GM12878 (cell line): ENCODE results near the gene ARHGEF7. TPM values are rescaled to one million over a fixed set of nuclear protein-coding genes. Genes with fewer than 3 reads are reported as not detected.
A peak's percentile ranks its signal among the peaks of the same experiment; 100 is the strongest.

ENCODE experiments used
- ATF7 ChIP-seq: fragments of 450-650 bp; IDR thresholded peaks from 2 replicates; pipeline ENCODE4 v1.6.1; 2016; ENCODE audit warnings: low read depth, mild to moderate bottlenecking
- BMI1 ChIP-seq: fragments of 450-650 bp; IDR thresholded peaks from 2 replicates; pipeline ENCODE4 v1.6.1; 2016; ENCODE audit warnings: mild to moderate bottlenecking, moderate library complexity, borderline replicate concordance
- CBX3 ChIP-seq: fragments of 200-600 bp; sonication (generic); IDR thresholded peaks from 2 replicates; pipeline ENCODE4 v1.6.1; 2016; ENCODE audit warnings: low read depth, borderline replicate concordance
- CEBPB ChIP-seq, 2 experiments: fragments of 150-350 bp in 1 of 2; IDR thresholded peaks; 2 replicates each; pipeline ENCODE4 v1.6.1; 2012 to 2014; ENCODE audit warnings: low read depth in 2 of 2, low read length in 2 of 2, borderline replicate concordance in 1 of 2, inconsistent platforms in 1 of 2
- CHD2 ChIP-seq: IDR thresholded peaks from 2 replicates; pipeline ENCODE4 v1.6.1; 2011; ENCODE audit warnings: low read depth, low read length, improper control_type of control experiment, borderline replicate concordance
- MAX ChIP-seq: IDR thresholded peaks from 2 replicates; pipeline ENCODE4 v1.6.1; 2012; ENCODE audit warnings: low read depth, low read length, improper control_type of control experiment
- MTA2 ChIP-seq: fragments of 450-650 bp; IDR thresholded peaks from 2 replicates; pipeline ENCODE4 v1.6.1; 2016; ENCODE audit warnings: low read depth, mild to moderate bottlenecking, moderate library complexity
- MTA3 ChIP-seq: IDR thresholded peaks from 2 replicates; pipeline ENCODE4 v1.6.1; 2012; ENCODE audit warnings: low read length, inconsistent platforms, borderline replicate concordance
- PAX5 ChIP-seq: IDR thresholded peaks from 2 replicates; pipeline ENCODE4 v1.6.1; 2011; ENCODE audit warnings: low read depth, low read length, borderline replicate concordance
- POLR2AphosphoS5 ChIP-seq: IDR thresholded peaks from 2 replicates; pipeline ENCODE4 v1.6.1; 2011; ENCODE audit warnings: mild to moderate bottlenecking, low read length, inconsistent platforms
- RELB ChIP-seq: fragments of 450-650 bp; IDR thresholded peaks from 2 replicates; pipeline ENCODE4 v1.6.1; 2017; ENCODE audit warnings: low read depth, mild to moderate bottlenecking, moderate library complexity
- TBL1XR1 ChIP-seq: IDR thresholded peaks from 2 replicates; pipeline ENCODE4 v1.6.1; 2012; ENCODE audit warnings: low read depth, low read length, improper control_type of control experiment
- ZBTB11 ChIP-seq: fragments of 450-650 bp; formaldehyde crosslinking; IDR thresholded peaks from 2 replicates; pipeline ENCODE4 v1.5.0; 2022; ENCODE audit warnings: mild to moderate bottlenecking, missing genetic modification characterization
- ZSCAN29 ChIP-seq: fragments of 450-650 bp; IDR thresholded peaks from 2 replicates; pipeline ENCODE4 v1.6.1; 2017; ENCODE audit warnings: mild to moderate bottlenecking, moderate library complexity
- ZZZ3 ChIP-seq: IDR thresholded peaks from 2 replicates; pipeline ENCODE4 v1.6.1; 2011; ENCODE audit warnings: low read depth; ENCODE audit not compliant: control insufficient read depth, insufficient read length
- polyA plus RNA-seq, 11 experiments: library from polyadenylated mRNA; depleted of rRNA in 4 of 11; unstranded in 6 of 11; stranded (reverse) in 5 of 11; fragments of >200 nt; fragmentation: Nextera tagmentation in 4 of 11; fragmentation: Illumina TruSeq in 1 of 11; extraction: Ambion mirVana in 4 of 11; extraction: Trizol in 1 of 11; gene quantifications; 1 replicate in 1 of 11; 2 replicates in 10 of 11; pipeline versions ENCODE4 v1.2.1 to v1.2.3, GENCODE V29; 2011 to 2016; ENCODE audit warnings: inconsistent platforms in 2 of 11, missing spikeins in 2 of 11, low read depth in 1 of 11
- total RNA-seq, 4 experiments: library from RNA; depleted of rRNA in 3 of 4; stranded (reverse); fragments of >200 nt in 3 of 4; fragmentation: Illumina TruSeq in 1 of 4; extraction: Trizol in 1 of 4; gene quantifications; 2 replicates each; pipeline versions ENCODE4 v1.2.1 to v1.2.3, GENCODE V29; 2013 to 2021
- TF ChIP-seq, protein P1 (sequence below): fragments of 450-650 bp; IDR thresholded peaks from 2 replicates; pipeline ENCODE4 v1.6.1; 2017; ENCODE audit warnings: mild to moderate bottlenecking, low read depth, inconsistent platforms; ENCODE audit not compliant: poor library complexity, severe bottlenecking
- TF ChIP-seq, protein P2 (sequence below): fragments of 450-650 bp; formaldehyde crosslinking; IDR thresholded peaks from 2 replicates; pipeline ENCODE4 v1.4.0; 2022; ENCODE audit warnings: mild to moderate bottlenecking, moderate library complexity

ARHGEF7 gene
- total and polyA plus RNA-seq, 10 of the 15 experiments (the other 5 are each of a cell fraction or from before 2014, with no cell fraction given): 4.7 to 65.5 (median 36.6) TPM

DNA sequence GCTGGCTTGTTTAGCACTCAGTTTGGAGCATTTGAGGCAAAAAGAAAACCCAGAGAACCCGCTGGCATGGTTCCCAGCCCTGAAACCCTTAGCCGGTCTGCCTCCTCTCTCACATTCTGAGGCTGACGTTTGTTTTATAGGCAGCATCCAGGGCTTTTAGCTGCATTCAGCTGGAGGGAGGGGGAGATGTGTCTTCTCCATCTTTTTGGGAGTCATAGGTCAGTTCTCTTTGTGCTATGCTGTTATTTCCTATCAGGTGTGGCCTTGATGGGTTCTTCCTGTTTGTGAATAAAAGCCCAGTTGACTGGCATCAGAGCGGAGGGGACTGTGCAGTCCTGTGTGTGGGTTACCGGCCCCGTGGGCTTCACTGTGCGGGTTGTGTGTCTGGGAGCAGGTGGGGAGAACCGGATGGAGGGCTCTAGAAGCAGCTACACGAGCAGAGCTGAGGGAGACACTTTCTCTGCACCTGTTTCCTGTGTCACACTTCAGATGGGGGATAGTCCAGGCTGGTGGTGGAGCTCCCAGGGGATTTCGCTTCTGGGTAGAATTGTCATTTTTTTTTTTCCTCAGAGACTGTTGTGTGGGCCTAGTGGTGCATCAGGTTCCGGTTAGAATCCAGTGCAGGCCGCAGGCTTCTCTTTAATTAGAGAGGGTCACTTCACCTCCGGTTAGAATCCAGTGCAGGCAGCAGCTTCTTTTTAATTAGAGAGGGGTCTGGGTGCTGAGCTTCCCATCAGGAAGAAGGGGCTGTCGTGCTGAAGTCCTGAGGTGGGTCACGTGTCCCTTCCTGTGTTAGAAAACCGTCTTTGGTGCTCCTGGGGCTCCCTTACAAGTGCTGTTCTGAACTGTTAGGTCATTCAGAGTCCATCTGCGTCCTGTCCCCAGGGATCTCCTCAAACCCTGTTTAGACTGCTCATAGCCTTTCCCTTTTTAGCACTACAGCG lies 69.6 kb downstream of the ARHGEF7 start (continued):
- TF ChIP-seq RELB (peak; percentile 84), MAX (no peak), CBX3 (no peak), ZZZ3 (no peak), POLR2AphosphoS5 (peak; percentile 68), ZBTB11 (CRISPR knock-in tag) (peak; percentile 83), TBL1XR1 (peak; percentile 92), CEBPB (IDR thresholded peaks at IDR 0.05; ENCODE audit: borderline replicate concordance in 1 of 2, low read depth in 2 of 2, low read length in 2 of 2) (no peak; a peak in 1 of 4 replicates), PAX5 (peak; percentile 78), MTA2 (peak; percentile 75), ZSCAN29 (no peak), MTA3 (no peak), ATF7 (peak; percentile 70), BMI1 (no peak), CHD2 (peak; percentile 67; the same call in 1 of the 2 replicates)
- TF ChIP-seq, protein P1, sequence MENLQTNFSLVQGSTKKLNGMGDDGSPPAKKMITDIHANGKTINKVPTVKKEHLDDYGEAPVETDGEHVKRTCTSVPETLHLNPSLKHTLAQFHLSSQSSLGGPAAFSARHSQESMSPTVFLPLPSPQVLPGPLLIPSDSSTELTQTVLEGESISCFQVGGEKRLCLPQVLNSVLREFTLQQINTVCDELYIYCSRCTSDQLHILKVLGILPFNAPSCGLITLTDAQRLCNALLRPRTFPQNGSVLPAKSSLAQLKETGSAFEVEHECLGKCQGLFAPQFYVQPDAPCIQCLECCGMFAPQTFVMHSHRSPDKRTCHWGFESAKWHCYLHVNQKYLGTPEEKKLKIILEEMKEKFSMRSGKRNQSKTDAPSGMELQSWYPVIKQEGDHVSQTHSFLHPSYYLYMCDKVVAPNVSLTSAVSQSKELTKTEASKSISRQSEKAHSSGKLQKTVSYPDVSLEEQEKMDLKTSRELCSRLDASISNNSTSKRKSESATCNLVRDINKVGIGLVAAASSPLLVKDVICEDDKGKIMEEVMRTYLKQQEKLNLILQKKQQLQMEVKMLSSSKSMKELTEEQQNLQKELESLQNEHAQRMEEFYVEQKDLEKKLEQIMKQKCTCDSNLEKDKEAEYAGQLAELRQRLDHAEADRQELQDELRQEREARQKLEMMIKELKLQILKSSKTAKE: peak; percentile 64
- TF ChIP-seq, protein P2, sequence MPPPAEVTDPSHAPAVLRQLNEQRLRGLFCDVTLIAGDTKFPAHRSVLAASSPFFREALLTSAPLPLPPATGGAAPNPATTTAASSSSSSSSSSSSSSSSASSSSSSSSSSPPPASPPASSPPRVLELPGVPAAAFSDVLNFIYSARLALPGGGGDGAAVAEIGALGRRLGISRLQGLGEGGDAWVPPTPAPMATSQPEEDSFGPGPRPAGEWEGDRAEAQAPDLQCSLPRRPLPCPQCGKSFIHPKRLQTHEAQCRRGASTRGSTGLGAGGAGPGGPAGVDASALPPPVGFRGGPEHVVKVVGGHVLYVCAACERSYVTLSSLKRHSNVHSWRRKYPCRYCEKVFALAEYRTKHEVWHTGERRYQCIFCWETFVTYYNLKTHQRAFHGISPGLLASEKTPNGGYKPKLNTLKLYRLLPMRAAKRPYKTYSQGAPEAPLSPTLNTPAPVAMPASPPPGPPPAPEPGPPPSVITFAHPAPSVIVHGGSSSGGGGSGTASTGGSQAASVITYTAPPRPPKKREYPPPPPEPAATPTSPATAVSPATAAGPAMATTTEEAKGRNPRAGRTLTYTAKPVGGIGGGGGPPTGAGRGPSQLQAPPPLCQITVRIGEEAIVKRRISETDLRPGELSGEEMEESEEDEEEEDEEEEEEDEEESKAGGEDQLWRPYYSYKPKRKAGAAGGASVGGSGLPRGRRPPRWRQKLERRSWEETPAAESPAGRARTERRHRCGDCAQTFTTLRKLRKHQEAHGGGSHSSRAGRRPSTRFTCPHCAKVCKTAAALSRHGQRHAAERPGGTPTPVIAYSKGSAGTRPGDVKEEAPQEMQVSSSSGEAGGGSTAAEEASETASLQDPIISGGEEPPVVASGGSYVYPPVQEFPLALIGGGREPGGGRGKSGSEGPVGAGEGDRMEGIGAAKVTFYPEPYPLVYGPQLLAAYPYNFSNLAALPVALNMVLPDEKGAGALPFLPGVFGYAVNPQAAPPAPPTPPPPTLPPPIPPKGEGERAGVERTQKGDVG (CRISPR knock-in tag): no peak
